ENCODE measurements around the gene ZWILCH. TPM values are rescaled to one million over a fixed set of nuclear protein-coding genes. Genes with fewer than 3 reads are reported as not detected.

Gene ZWILCH
- total RNA-seq, 1 donor from 2014 or later, result 15.5 TPM

DNA sequence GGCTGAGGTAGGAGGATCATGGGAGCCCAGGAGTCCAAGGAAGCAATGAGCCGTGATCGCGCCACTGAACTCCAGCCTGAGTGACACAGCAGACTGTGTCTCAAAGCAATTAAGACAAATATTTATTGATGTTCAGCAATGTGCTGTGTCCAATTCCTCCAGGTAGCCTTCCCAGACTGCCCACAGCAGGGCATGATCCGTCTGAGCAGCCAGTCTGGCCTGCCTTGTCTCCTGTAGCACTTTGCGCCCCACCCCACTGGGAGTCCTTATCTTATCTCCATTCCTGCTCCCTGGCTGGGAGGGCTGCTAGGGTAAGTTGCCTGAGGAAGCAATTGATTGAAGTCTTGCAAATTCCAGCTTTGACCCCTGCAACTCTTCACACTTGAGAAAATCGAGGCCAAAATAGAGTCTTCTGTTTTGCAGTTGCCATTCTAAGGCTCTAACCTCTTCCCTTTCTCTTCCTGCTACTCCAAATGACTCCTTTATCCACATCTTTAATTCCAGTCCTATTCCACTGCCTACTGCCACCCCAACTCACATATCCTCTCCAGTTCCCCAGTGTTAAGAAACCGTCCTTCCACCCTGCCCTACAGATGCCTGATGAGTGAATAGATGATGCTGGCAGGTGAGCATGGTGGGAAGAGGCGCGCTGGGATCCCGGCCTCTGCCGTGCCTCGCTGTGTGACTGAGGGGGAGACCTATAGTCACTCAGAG is 87.5 kb downstream of the ZWILCH start:
- Mint-ChIP-seq H3K36me3 (ENCODE audit: low read depth, unreplicated experiment) (no peaks in the 10 kb centered on the region), H3K27me3 (ENCODE audit: low read depth, unreplicated experiment) (peaks cover 41% of the 10 kb centered on the region), H3K27ac (ENCODE audit: unreplicated experiment) (no peak overlapping the region), H3K4me3 (ENCODE audit: unreplicated experiment) (no peak overlapping the region), H3K4me1 (ENCODE audit: low read depth, unreplicated experiment) (peaks cover 1% of the 10 kb centered on the region), H3K9me3 (ENCODE audit: unreplicated experiment) (no peaks in the 10 kb centered on the region)
- H3K27ac ChIP-seq (ENCODE audit: low read depth, low read length), result no peak overlapping the region
- H3K79me2 ChIP-seq (ENCODE audit: insufficient read depth, low read length), result no peaks in the 10 kb centered on the region
- no peak for TF ChIP-seq EZH2 (IDR thresholded peaks at IDR 0.05; ENCODE audit: insufficient read depth, low read length)
- TF ChIP-seq, protein P1, sequence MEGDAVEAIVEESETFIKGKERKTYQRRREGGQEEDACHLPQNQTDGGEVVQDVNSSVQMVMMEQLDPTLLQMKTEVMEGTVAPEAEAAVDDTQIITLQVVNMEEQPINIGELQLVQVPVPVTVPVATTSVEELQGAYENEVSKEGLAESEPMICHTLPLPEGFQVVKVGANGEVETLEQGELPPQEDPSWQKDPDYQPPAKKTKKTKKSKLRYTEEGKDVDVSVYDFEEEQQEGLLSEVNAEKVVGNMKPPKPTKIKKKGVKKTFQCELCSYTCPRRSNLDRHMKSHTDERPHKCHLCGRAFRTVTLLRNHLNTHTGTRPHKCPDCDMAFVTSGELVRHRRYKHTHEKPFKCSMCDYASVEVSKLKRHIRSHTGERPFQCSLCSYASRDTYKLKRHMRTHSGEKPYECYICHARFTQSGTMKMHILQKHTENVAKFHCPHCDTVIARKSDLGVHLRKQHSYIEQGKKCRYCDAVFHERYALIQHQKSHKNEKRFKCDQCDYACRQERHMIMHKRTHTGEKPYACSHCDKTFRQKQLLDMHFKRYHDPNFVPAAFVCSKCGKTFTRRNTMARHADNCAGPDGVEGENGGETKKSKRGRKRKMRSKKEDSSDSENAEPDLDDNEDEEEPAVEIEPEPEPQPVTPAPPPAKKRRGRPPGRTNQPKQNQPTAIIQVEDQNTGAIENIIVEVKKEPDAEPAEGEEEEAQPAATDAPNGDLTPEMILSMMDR (IDR thresholded peaks at IDR 0.05; ENCODE audit: insufficient read depth, low read depth, low read length), result no peak
- H2AFZ ChIP-seq (ENCODE audit: low read depth, low read length), result no peak overlapping the region
- H3K27me3 ChIP-seq (ENCODE audit: insufficient read depth, low read length), result peaks cover 5% of the 10 kb centered on the region
- no peaks in the 10 kb centered on the region for H3K9me3 ChIP-seq (ENCODE audit: insufficient read depth, low read depth, low read length)
- no peaks in the 10 kb centered on the region for H3K4me1 ChIP-seq (ENCODE audit: insufficient read depth, low read length)
- H3K4me2 ChIP-seq (ENCODE audit: low read length), result no peak overlapping the region
- H3K9ac ChIP-seq (ENCODE audit: low read length), result no peak overlapping the region
- H3K4me3 ChIP-seq (ENCODE audit: insufficient read depth, low read depth, low read length), result no peak overlapping the region
- no peak for FAIRE-seq
- DNase-seq (ENCODE audit: low read depth), result no peak
- H4K20me1 ChIP-seq (ENCODE audit: insufficient read depth, low read length), result no peaks in the 10 kb centered on the region
- no peaks in the 10 kb centered on the region for H3K36me3 ChIP-seq (ENCODE audit: insufficient read depth, low read length)

DNA sequence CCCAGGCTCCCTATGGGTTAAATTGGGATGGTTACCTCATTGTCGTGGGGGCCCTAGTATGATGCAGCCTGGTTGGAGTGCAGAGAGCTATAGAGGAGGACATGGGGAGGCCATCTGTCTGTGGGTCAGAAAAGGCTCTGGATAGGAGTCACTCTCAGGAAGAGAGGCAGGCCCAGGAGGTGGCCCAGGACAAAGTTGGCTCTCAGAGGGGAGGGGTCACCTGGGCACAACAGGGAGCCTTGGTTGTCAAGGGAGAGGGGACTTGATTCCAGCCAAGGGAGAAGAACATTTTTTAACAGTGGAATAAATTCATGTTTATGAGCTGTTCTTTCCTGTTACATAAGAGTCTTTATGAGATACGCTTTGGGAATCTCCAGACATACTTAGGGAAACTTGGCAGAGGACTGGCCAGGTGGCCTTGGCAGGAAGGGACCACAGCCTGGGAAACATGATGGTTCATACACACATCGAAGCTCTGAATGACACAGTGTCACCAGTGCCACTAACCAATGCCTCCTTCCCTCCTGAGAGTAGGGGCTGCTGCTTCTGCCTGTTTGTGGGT is 88.2 kb downstream of the ZWILCH start:
- H3K27me3 ChIP-seq (ENCODE audit: insufficient read depth, low read length), result peaks cover 3% of the 10 kb centered on the region
- H4K20me1 ChIP-seq (ENCODE audit: insufficient read depth, low read length), result no peaks in the 10 kb centered on the region
- H3K4me1 ChIP-seq (ENCODE audit: insufficient read depth, low read length), result no peaks in the 10 kb centered on the region
- H3K4me1 Mint-ChIP-seq (ENCODE audit: low read depth, unreplicated experiment), result peaks cover 1% of the 10 kb centered on the region
- DNase-seq (ENCODE audit: low read depth) (no peak), FAIRE-seq (no peak)
- H3K9me3 Mint-ChIP-seq (ENCODE audit: unreplicated experiment), result no peaks in the 10 kb centered on the region
- H3K27ac ChIP-seq (ENCODE audit: low read depth, low read length), result no peak overlapping the region
- H3K4me3 Mint-ChIP-seq (ENCODE audit: unreplicated experiment), result no peak overlapping the region
- H3K4me2 ChIP-seq (ENCODE audit: low read length), result no peak overlapping the region
- no peak overlapping the region for H3K27ac Mint-ChIP-seq (ENCODE audit: unreplicated experiment)
- H3K9me3 ChIP-seq (ENCODE audit: insufficient read depth, low read depth, low read length), result no peaks in the 10 kb centered on the region
- H2AFZ ChIP-seq (ENCODE audit: low read depth, low read length), result no peak overlapping the region
- no peak overlapping the region for H3K4me3 ChIP-seq (ENCODE audit: insufficient read depth, low read depth, low read length)
- peaks cover 42% of the 10 kb centered on the region for H3K27me3 Mint-ChIP-seq (ENCODE audit: low read depth, unreplicated experiment)
- H3K9ac ChIP-seq (ENCODE audit: low read length), result no peak overlapping the region
- H3K36me3 ChIP-seq (ENCODE audit: insufficient read depth, low read length), result no peaks in the 10 kb centered on the region
- H3K79me2 ChIP-seq (ENCODE audit: insufficient read depth, low read length), result no peaks in the 10 kb centered on the region
- TF ChIP-seq EZH2 (IDR thresholded peaks at IDR 0.05; ENCODE audit: insufficient read depth, low read length), result no peak
- TF ChIP-seq, protein P1 (IDR thresholded peaks at IDR 0.05; ENCODE audit: insufficient read depth, low read depth, low read length), result no peak
- no peaks in the 10 kb centered on the region for H3K36me3 Mint-ChIP-seq (ENCODE audit: low read depth, unreplicated experiment)

DNA sequence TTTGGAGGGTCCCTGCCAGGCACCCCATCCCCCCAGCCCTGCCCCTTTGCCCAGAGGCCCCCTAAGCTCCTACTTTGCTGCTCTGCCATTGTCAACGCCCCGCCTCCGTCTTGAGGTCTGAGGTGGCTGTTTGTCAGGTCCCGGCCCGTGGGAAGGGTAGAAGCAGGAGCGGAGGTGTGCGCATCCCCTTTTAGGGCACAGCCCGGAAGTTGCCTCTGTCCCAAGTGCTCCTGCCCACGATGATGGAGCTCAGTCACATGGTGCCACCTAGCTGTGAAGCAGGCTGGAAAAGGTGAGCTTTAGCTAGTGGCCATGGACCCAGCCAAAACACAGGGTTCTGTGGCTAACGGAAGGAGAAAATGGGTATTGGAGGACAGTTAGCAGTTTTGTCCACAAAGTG is 89.2 kb downstream of the ZWILCH start:
- H3K36me3 Mint-ChIP-seq (ENCODE audit: low read depth, unreplicated experiment), result no peaks in the 10 kb centered on the region
- H3K36me3 ChIP-seq (ENCODE audit: insufficient read depth, low read length), result no peaks in the 10 kb centered on the region
- H3K27me3 ChIP-seq (ENCODE audit: insufficient read depth, low read length), result peaks cover 3% of the 10 kb centered on the region
- peaks cover 1% of the 10 kb centered on the region for H3K4me1 Mint-ChIP-seq (ENCODE audit: low read depth, unreplicated experiment)
- no peak overlapping the region for H3K4me3 ChIP-seq (ENCODE audit: insufficient read depth, low read depth, low read length)
- no peaks in the 10 kb centered on the region for H3K79me2 ChIP-seq (ENCODE audit: insufficient read depth, low read length)
- no peak for FAIRE-seq
- peaks cover 45% of the 10 kb centered on the region for H3K27me3 Mint-ChIP-seq (ENCODE audit: low read depth, unreplicated experiment)
- H4K20me1 ChIP-seq (ENCODE audit: insufficient read depth, low read length), result no peaks in the 10 kb centered on the region
- no peaks in the 10 kb centered on the region for H3K9me3 Mint-ChIP-seq (ENCODE audit: unreplicated experiment)
- no peak overlapping the region for H3K27ac ChIP-seq (ENCODE audit: low read depth, low read length)
- H3K27ac Mint-ChIP-seq (ENCODE audit: unreplicated experiment), result no peak overlapping the region
- no peaks in the 10 kb centered on the region for H3K9me3 ChIP-seq (ENCODE audit: insufficient read depth, low read depth, low read length)
- H3K9ac ChIP-seq (ENCODE audit: low read length), result no peak overlapping the region
- H2AFZ ChIP-seq (ENCODE audit: low read depth, low read length), result no peak overlapping the region
- DNase-seq (ENCODE audit: low read depth), result no peak
- TF ChIP-seq EZH2 (IDR thresholded peaks at IDR 0.05; ENCODE audit: insufficient read depth, low read length), result no peak
- TF ChIP-seq, protein P1 (IDR thresholded peaks at IDR 0.05; ENCODE audit: insufficient read depth, low read depth, low read length), result no peak
- no peak overlapping the region for H3K4me2 ChIP-seq (ENCODE audit: low read length)
- H3K4me3 Mint-ChIP-seq (ENCODE audit: unreplicated experiment), result no peak overlapping the region
- no peaks in the 10 kb centered on the region for H3K4me1 ChIP-seq (ENCODE audit: insufficient read depth, low read length)

All from astrocyte (in vitro differentiated cells and primary cell).